Epidermal melanocyte (primary cell): ENCODE results near the gene CDC14A.

Experiments
- DNase-seq: peaks from one replicate; pipeline ENCODE4 v3.0.0; 2011; ENCODE audit warnings: low spot score; ENCODE audit not compliant: insufficient read length

The CDC14A gene

GRCh38 chr1:100443811-100444571, 91.7 kb downstream of the CDC14A start:
- no peak for DNase-seq

- no peak for DNase-seq
These were observed 93.3 kb downstream of the CDC14A start for GRCh38 chr1:100445565-100445964.

GRCh38 chr1:100448366-100448765, 96.1 kb downstream of the CDC14A start:
- no peak for DNase-seq

- DNase-seq: no peak
These were observed 97.2 kb downstream of the CDC14A start for GRCh38 chr1:100449477-100449876.

GRCh38 chr1:100452641-100453040, 100.3 kb downstream of the CDC14A start:
- no peak for DNase-seq

- DNase-seq: no peak
These were observed 103.3 kb downstream of the CDC14A start for GRCh38 chr1:100455478-100456072.

GRCh38 chr1:100456880-100457279, 104.6 kb downstream of the CDC14A start:
- DNase-seq: no peak

- DNase-seq: no peak
These were observed 105.4 kb downstream of the CDC14A start for GRCh38 chr1:100457683-100458082.

- DNase-seq: no peak
These were observed 106.5 kb downstream of the CDC14A start for GRCh38 chr1:100458661-100459357.

- peak; percentile 22 for DNase-seq
These were observed 107.2 kb downstream of the CDC14A start for GRCh38 chr1:100459358-100460114.

- DNase-seq: no peak
These were observed 108.9 kb downstream of the CDC14A start for GRCh38 chr1:100461222-100461621.

GRCh38 chr1:100462326-100463025, 110.2 kb downstream of the CDC14A start:
- DNase-seq: no peak

- DNase-seq: no peak
These were observed 111.6 kb downstream of the CDC14A start for GRCh38 chr1:100463791-100464424.

GRCh38 chr1:100469578-100469977, 117.3 kb downstream of the CDC14A start:
- DNase-seq: no peak

- no peak for DNase-seq
These were observed 122.5 kb downstream of the CDC14A start for GRCh38 chr1:100474834-100475233.

- DNase-seq: no peak
These were observed 124.5 kb downstream of the CDC14A start for GRCh38 chr1:100476735-100477290.

- no peak for DNase-seq
These were observed 126.5 kb downstream of the CDC14A start for GRCh38 chr1:100478816-100479215.

- no peak for DNase-seq
These were observed 127.5 kb downstream of the CDC14A start for GRCh38 chr1:100479620-100480338.

GRCh38 chr1:100481303-100481702, 129.0 kb downstream of the CDC14A start:
- DNase-seq: no peak

- no peak for DNase-seq
These were observed 129.9 kb downstream of the CDC14A start for GRCh38 chr1:100482167-100482566.
